Fibroblast of pulmonary artery (primary cell): ENCODE results near the gene RIBC1.
A peak's percentile ranks its signal among the peaks of the same experiment; 100 is the strongest.
"Not testable (repeated sequence)": the region's sequence is repeated elsewhere in the genome, so short reads cannot be mapped to it uniquely, and the experiment has no call there.

Experiments
- DNase-seq: peaks from one replicate; pipeline ENCODE4 v3.0.0-alpha.2; 2010; ENCODE audit warnings: low read depth
- H3K4me3 ChIP-seq: replicated peaks from 2 replicates; pipeline ENCODE4 v1.5.1; 2011; ENCODE audit warnings: low read depth, mild to moderate bottlenecking, control low read depth, low read length, moderate library complexity
- TF ChIP-seq, protein P1 (sequence below): IDR thresholded peaks from 2 replicates; pipeline ENCODE4 v1.5.1; 2011; ENCODE audit warnings: mild to moderate bottlenecking, control low read depth, low read length, inconsistent platforms; ENCODE audit errors: missing control alignments

The RIBC1 gene

DNA sequence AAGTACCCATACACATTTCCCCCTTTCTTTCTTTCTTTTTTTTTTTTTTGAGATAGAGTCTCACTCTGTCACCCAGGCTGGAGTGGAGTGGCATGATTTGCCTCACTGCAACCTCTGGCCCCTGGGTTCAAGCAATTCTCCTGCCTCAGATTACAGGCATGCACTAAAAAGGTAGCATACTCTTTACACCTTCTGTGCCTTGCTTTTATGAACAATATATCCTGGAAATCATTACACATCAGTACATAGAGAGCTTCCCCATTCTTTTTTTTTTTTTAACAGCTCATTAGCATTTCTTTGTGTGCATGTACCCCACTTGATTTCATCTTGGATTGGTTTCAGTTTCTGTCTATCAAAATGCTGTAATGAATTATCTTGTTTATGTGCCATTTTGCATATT, 30.1 kb downstream of the RIBC1 start:
- DNase-seq, result no peak
- H3K4me3 ChIP-seq, result no peak overlapping the region
- TF ChIP-seq, protein P1, sequence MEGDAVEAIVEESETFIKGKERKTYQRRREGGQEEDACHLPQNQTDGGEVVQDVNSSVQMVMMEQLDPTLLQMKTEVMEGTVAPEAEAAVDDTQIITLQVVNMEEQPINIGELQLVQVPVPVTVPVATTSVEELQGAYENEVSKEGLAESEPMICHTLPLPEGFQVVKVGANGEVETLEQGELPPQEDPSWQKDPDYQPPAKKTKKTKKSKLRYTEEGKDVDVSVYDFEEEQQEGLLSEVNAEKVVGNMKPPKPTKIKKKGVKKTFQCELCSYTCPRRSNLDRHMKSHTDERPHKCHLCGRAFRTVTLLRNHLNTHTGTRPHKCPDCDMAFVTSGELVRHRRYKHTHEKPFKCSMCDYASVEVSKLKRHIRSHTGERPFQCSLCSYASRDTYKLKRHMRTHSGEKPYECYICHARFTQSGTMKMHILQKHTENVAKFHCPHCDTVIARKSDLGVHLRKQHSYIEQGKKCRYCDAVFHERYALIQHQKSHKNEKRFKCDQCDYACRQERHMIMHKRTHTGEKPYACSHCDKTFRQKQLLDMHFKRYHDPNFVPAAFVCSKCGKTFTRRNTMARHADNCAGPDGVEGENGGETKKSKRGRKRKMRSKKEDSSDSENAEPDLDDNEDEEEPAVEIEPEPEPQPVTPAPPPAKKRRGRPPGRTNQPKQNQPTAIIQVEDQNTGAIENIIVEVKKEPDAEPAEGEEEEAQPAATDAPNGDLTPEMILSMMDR, result no peak

DNA sequence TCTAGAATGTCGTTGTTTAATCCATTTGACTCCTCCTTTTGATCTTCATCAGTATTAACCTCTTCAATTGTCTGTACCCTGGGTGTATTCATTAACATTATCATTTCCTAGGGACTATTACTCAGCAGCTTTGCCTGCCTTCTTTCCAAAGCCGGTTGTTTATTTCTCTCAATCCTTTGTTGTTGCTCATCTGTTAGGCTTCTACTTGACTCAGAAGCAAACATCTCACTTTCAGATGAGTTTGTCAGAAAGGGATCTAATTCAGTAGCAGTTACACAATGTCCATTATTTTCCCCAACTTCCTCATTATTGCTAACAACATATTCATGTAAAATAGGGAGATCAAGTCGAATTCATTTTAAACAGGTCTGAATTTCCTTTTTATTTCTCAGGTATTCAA, 33.6 kb downstream of the RIBC1 start:
- TF ChIP-seq, protein P1, result no peak
- no peak overlapping the region for H3K4me3 ChIP-seq
- DNase-seq, result no peak

DNA sequence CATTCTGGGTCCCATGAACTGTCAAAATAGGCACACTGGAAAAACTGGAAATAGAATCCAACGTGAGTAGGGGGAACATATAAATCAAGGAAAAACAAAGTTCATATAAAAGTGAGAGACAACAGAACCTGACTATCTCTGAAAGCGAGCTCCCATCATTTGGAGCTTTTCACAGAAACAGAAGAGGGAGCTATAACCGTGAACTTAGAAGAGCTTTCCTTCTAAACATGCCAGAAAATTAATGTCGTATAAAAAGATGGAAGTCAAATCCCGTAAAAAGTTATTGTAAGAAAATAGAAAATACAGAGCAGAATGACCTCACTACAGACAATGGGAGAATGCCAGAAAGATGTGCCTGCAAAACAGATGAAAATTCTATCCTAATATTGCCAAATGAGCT, 35.4 kb downstream of the RIBC1 start:
- TF ChIP-seq, protein P1, result peak; percentile 27
- peak; percentile 21 for DNase-seq
- H3K4me3 ChIP-seq, result no peak overlapping the region

DNA sequence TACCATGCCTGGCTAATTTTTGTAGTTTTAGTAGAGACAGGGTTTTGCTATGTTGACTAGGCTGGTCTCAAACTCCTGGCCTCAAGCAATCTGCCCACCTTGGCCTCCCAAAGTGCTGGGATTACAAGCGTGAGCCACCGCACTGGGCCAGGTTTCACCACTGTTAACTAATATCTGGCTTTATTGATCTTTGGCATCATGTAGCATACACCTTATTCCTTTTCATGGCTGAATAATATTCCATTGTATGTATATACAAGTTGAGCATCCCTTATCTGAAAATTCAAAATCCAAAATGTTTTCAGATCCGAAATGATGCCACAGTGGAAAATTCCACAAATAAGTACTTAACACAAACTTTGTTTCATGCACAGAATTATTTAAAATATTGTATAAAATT, 46.0 kb downstream of the RIBC1 start:
- H3K4me3 ChIP-seq, DNase-seq: not testable (repeated sequence)

DNA sequence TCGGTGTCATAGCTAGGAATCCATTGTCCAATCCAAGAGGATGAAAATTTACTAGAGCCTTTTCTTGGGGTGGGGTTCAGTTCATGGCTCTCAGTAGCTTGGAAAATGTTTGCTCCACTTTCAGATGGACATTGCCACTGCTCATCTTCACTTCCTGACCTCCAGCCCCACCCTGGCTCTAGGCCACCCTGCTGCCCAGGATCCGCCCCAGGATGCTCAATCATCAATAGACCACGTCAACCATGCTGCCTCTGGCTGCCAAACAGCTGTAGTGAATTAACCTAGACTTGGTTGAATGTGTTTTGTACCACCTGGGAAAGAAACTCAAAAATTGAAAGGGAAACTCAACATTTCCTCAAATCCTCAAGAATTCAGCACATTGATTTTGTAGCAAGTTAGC, 48.7 kb downstream of the RIBC1 start:
- H3K4me3 ChIP-seq, result no peak overlapping the region
- TF ChIP-seq, protein P1, result no peak
- DNase-seq, result no peak

DNA sequence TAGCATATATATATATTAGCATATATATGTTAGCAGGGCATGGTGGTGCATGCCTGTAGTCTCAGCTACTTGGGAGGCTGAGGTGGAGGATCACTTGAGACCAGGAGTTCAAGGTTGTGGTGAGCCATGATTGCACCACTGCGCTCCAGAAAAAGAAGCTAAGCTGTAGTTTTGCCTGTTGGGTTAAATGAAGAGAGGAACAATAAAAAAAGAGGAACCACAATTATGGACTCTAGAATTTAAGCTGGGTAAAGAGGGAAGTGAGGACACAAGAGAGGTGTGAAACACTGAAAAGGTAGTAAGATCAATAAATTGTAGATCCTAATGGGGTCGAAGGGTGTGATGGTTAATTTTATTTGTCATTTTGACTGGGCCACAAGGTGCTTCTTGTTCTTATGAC, 52.0 kb downstream of the RIBC1 start:
- no peak for DNase-seq
- TF ChIP-seq, protein P1, result no peak
- H3K4me3 ChIP-seq, result no peak overlapping the region

DNA sequence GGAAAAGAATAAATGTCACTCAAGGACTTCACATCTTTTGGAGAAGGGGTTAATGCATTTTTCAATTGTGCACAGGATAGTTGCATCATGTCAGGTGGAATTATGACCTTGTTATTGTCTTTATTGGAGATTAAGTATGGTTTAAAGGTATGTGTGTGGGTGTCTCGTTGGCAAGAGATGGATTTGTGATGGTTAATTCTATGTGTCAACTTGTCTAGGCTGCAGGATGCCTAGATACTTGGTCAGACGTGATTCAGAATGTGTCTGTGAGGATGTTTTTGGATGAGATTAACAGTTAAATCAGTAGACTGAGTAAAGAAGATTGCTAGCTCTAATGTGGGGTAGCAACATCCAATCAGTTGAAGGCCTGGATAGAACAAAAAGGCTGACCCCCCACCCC, 53.7 kb downstream of the RIBC1 start:
- no peak for DNase-seq
- H3K4me3 ChIP-seq, result no peak overlapping the region
- TF ChIP-seq, protein P1, result no peak

DNA sequence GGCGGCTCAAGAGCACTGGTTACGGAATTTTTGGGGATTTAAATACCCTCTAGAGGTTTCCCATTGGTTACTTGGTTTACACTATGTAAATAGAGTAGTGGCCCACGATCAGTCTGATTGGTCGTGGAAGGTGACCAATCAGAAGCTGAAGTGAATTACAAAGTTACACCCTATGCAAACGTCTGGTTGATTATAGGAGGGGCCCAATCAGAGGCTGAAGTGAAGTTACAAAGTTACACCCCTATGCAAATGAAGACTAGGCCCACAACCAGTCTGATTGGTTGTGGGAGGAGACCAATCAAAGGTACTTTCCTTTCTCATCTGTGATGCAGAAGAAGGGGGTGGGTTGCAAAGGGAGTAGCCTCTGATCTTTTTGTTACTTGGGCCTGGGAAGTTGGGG, 56.6 kb downstream of the RIBC1 start:
- TF ChIP-seq, protein P1, result no peak
- DNase-seq, result no peak
- H3K4me3 ChIP-seq, result no peak overlapping the region
